Measurements from ENCODE around the gene IQGAP2. TPM values are rescaled to one million over a fixed set of nuclear protein-coding genes. Genes with fewer than 3 reads are reported as not detected.

Gene IQGAP2
- total and polyA plus RNA-seq, 2 of the 8 experiments (the other 6 are each of a cell fraction or from before 2014, with no cell fraction given): 19.7 to 66.0 TPM

DNA sequence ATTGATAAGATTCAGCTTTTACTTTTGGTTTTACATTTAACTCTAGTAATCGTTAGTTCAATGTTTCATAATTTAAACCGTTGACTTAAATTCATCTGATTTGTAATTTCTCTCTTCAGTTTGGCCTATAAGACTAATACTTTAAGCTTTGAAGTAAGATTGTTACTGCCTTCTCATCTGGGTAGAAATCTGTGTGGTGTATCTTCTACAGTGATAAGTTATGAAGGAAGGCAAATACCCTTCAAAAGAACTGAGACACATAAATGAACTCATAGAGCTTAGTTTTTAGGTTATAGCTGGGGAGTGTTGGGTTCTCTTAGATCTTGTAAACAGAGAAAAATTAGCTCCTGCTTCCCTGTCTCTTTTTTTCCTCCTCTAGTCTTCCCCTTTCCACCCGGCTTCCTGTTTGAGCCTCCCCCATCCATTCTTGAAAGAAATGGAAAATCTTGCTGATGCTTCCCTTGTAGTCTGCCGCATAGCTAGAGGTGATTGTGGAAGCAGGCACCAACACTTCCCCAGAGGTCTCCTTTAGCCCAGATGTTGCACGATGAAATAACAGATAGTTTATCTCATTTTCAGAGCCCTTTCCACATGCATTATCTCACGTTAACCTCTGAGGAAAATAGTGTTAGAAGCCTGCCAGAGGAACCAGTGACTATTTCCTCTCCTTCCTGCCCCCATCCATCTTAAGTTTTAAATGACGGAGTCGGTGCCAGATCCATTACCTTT, 222.2 kb downstream of the IQGAP2 start:
- H3K4me1 ChIP-seq (replicated peaks in 1 of 4; ENCODE audit: control insufficient read depth in 3 of 4, insufficient read depth in 4 of 4, low read length in 3 of 4): peaks cover 0 to 7% (median 4%) of the 10 kb centered on the region in 4 experiments; a peak in 3 of 7 replicates
- H3K4me2 ChIP-seq (ENCODE audit: insufficient read depth in 1 of 2, low read depth in 2 of 2, low read length in 2 of 2): no peak overlapping the region
- no peak overlapping the region for H2BK12ac ChIP-seq (ENCODE audit: low read depth, low read length)
- no peak for DNase-seq (ENCODE audit: low read depth in 1 of 2, low spot score in 2 of 2)
- H3K23ac ChIP-seq (ENCODE audit: insufficient read length): no peak overlapping the region
- H3K18ac ChIP-seq (ENCODE audit: extremely low read depth, low read length): no peak overlapping the region
- no peak overlapping the region for H4K8ac ChIP-seq (ENCODE audit: extremely low read depth, insufficient read depth, low read length)
- H2AFZ ChIP-seq (ENCODE audit: low read length): no peak overlapping the region
- no peak overlapping the region for H2BK120ac ChIP-seq (replicated peaks; ENCODE audit: low read depth, low read length)
- no peak overlapping the region for H3K4me3 ChIP-seq (ENCODE audit: extremely low read depth in 1 of 4, insufficient read depth in 2 of 4, low read depth in 3 of 4, low read length in 4 of 4)
- H4K5ac ChIP-seq (ENCODE audit: insufficient read length, low read depth, low read length): no peak overlapping the region
- H3K27ac ChIP-seq (ENCODE audit: low read depth, low read length): no peak overlapping the region
- H4K91ac ChIP-seq (replicated peaks; ENCODE audit: insufficient read length, low read length): no peak overlapping the region
- H3K36me3 ChIP-seq (ENCODE audit: control insufficient read depth in 2 of 4, insufficient read depth in 4 of 4, low read length in 3 of 4): no peaks in the 10 kb centered on the region
- no peaks in the 10 kb centered on the region for H3K9me3 ChIP-seq (ENCODE audit: insufficient read depth in 2 of 2, low read depth in 1 of 2, low read length in 1 of 2)
- no peak overlapping the region for H3K56ac ChIP-seq (replicated peaks; ENCODE audit: insufficient read length, low read depth, low read length)
- no peak overlapping the region for H3K14ac ChIP-seq (ENCODE audit: insufficient read length)
- H2BK5ac ChIP-seq (ENCODE audit: low read depth, low read length): no peak overlapping the region
- ChIA-PET CTCF (ENCODE audit: partially characterized antibody) (interaction anchor here (1.0 to 2.6 kb wide), 2 partner anchors 15 to 24 kb away, joined by 5 to 16 read pairs; no protein-coding TSS in a partner anchor), POLR2A (ENCODE audit: partially characterized antibody) (no interaction called here)
- H2BK15ac ChIP-seq (ENCODE audit: low read length): no peak overlapping the region
- no peaks in the 10 kb centered on the region for H3K79me2 ChIP-seq (ENCODE audit: control insufficient read depth in 1 of 2, insufficient read depth in 2 of 2, low read length in 2 of 2)
- no peak overlapping the region for H3K9ac ChIP-seq (replicated peaks in 1 of 4; ENCODE audit: extremely low read depth in 1 of 4, low read depth in 3 of 4, low read length in 3 of 4)
- no peaks in the 10 kb centered on the region for H3K79me1 ChIP-seq (ENCODE audit: low read depth, low read length)
- FAIRE-seq: no peak
- WGBS, 2 experiments (ENCODE audit: extremely low coverage in 1 of 2, insufficient coverage in 1 of 2, insufficient read length in 1 of 2, insufficient replicate concordance in 2 of 2, low coverage in 1 of 2, low lambda C conversion rate in 2 of 2, missing lambda C conversion rate in 1 of 2): 79% methylated on average over 8 of the region's 8 CpGs; no CpG with 5 or more reads in 1 of the 2 experiments
- no peak overlapping the region for H3K4ac ChIP-seq (replicated peaks; ENCODE audit: insufficient read length, low read depth, low read length)
- no peak overlapping the region for H2AK5ac ChIP-seq (ENCODE audit: low read depth, low read length)
- no peaks in the 10 kb centered on the region for H4K20me1 ChIP-seq (replicated peaks in 1 of 2; ENCODE audit: control insufficient read depth in 1 of 2, insufficient read depth in 2 of 2, low read length in 2 of 2)
- H3K23me2 ChIP-seq (ENCODE audit: low read depth, low read length): no peaks in the 10 kb centered on the region
- H2BK20ac ChIP-seq (ENCODE audit: low read length): no peak overlapping the region
- no peaks in the 10 kb centered on the region for H3K27me3 ChIP-seq (replicated peaks in 1 of 4; ENCODE audit: control insufficient read depth in 3 of 4, extremely low read depth in 1 of 4, insufficient read depth in 3 of 4, low read length in 3 of 4)
- TF ChIP-seq EP300 (IDR thresholded peaks at IDR 0.05; ENCODE audit: borderline replicate concordance in 1 of 2, low read depth in 2 of 2, low read length in 2 of 2) (no peak), POU5F1 (IDR thresholded peaks at IDR 0.05; ENCODE audit: low read depth, low read length) (no peak), RXRA (IDR thresholded peaks at IDR 0.05; ENCODE audit: insufficient read depth, low read depth, low read length) (no peak), SP1 (IDR thresholded peaks at IDR 0.05; ENCODE audit: low read depth, low read length) (no peak), CBX5 (IDR thresholded peaks at IDR 0.05; ENCODE audit: low read depth, low read length) (no peak), HDAC2 (IDR thresholded peaks at IDR 0.05; ENCODE audit: borderline replicate concordance in 1 of 2, low read depth in 2 of 2, low read length in 2 of 2) (no peak), KDM1A (IDR thresholded peaks at IDR 0.05; ENCODE audit: borderline replicate concordance, low read length) (no peak), GTF2F1 (IDR thresholded peaks at IDR 0.05; ENCODE audit: borderline replicate concordance, low read depth, low read length) (no peak), RBBP5 (IDR thresholded peaks at IDR 0.05; ENCODE audit: borderline replicate concordance, low read depth, low read length) (no peak), TBP (IDR thresholded peaks at IDR 0.05; ENCODE audit: low read depth, low read length) (no peak), CBX8 (IDR thresholded peaks at IDR 0.05; ENCODE audit: borderline replicate concordance, low read depth, low read length) (no peak), RFX5 (IDR thresholded peaks at IDR 0.05; ENCODE audit: borderline replicate concordance, low read depth, low read length) (no peak)

All from H1 (cell line).